ENCODE data around the gene CXorf49.
"Not testable (repeated sequence)": the region's sequence is repeated elsewhere in the genome, so short reads cannot be mapped to it uniquely, and the experiment has no call there.

CXorf49 gene

DNA sequence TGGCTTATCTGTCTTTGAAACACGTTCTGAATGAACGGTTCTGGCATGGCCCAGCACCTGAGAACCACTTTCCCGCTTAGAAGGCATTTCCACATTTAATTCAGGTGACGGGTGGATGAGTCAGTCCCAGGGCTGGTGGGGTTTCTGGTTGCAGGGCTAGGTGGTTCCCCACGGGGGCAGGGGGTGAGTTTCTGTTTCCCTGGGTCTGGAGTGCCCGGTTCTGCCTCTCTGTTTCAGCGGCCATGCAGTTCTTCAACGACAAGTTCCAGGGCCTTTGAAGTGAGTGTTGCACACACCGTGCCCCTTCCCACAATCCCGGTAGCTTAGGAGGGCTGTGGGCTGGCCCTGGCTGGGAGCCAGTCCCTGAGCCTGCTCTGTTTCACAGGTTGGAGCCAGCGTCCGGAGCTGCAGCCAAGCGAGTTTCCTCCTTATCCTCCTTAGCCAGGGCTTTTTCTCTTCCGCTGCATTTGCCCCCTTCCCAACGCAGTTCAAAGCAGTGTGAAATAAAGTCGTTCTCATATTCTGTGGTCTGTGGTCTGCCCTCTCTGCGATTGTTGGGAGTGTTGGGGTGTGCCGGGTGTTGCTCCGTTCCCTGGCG, 2.3 kb upstream of the CXorf49 start:
- H3K27me3 ChIP-seq (ENCODE audit: insufficient read depth, low read length, poor library complexity); H3K4me1 ChIP-seq (ENCODE audit: control insufficient read depth, low read depth, low read length); H3K79me1 ChIP-seq (ENCODE audit: low read length); H3K4me2 ChIP-seq (ENCODE audit: low read length); H4K8ac ChIP-seq (ENCODE audit: low read depth, low read length); H3K23ac ChIP-seq (ENCODE audit: low read length); H3K4ac ChIP-seq (ENCODE audit: low read depth, low read length); H3K9ac ChIP-seq (ENCODE audit: low read length); H4K5ac ChIP-seq (ENCODE audit: low read length); H2BK5ac ChIP-seq (ENCODE audit: low read length); DNase-seq; H3K79me2 ChIP-seq (ENCODE audit: control insufficient read depth, insufficient read depth, low read length); H3K27ac ChIP-seq (ENCODE audit: low read depth, low read length); H2BK15ac ChIP-seq (replicated peaks; ENCODE audit: low read depth); H3K18ac ChIP-seq (ENCODE audit: low read length); H3K36me3 ChIP-seq (ENCODE audit: control insufficient read depth, insufficient read depth, low read length); H2BK120ac ChIP-seq (ENCODE audit: low read depth, low read length); H3K56ac ChIP-seq (ENCODE audit: low read length); H3K4me3 ChIP-seq (ENCODE audit: low read length); H2AK5ac ChIP-seq (ENCODE audit: low read length): not testable (repeated sequence)
- WGBS (ENCODE audit: extremely low coverage, insufficient coverage, low lambda C conversion rate) = no CpG with 5 or more reads among the region's 20 CpGs

- not testable (repeated sequence) for H3K4me3 ChIP-seq (ENCODE audit: low read length); H2BK15ac ChIP-seq (replicated peaks; ENCODE audit: low read depth); H3K9ac ChIP-seq (ENCODE audit: low read length); H4K5ac ChIP-seq (ENCODE audit: low read length); H3K4me2 ChIP-seq (ENCODE audit: low read length); H3K79me1 ChIP-seq (ENCODE audit: low read length); H3K4me1 ChIP-seq (ENCODE audit: control insufficient read depth, low read depth, low read length); H3K27me3 ChIP-seq (ENCODE audit: insufficient read depth, low read length, poor library complexity); H3K23ac ChIP-seq (ENCODE audit: low read length); H2AK5ac ChIP-seq (ENCODE audit: low read length); H3K4ac ChIP-seq (ENCODE audit: low read depth, low read length); DNase-seq; H3K27ac ChIP-seq (ENCODE audit: low read depth, low read length); H2BK120ac ChIP-seq (ENCODE audit: low read depth, low read length); H3K36me3 ChIP-seq (ENCODE audit: control insufficient read depth, insufficient read depth, low read length); H3K18ac ChIP-seq (ENCODE audit: low read length); H4K8ac ChIP-seq (ENCODE audit: low read depth, low read length); H3K79me2 ChIP-seq (ENCODE audit: control insufficient read depth, insufficient read depth, low read length); H3K56ac ChIP-seq (ENCODE audit: low read length); H2BK5ac ChIP-seq (ENCODE audit: low read length)
- WGBS (ENCODE audit: extremely low coverage, insufficient coverage, low lambda C conversion rate) = no CpG with 5 or more reads among the region's 30 CpGs
These were observed 1.1 kb upstream of the CXorf49 start for GRCh38 chrX:71719195-71719594.

GRCh38 chrX:71716323-71716722, 1.8 kb downstream of the CXorf49 start:
- H3K27me3 ChIP-seq (ENCODE audit: insufficient read depth, low read length, poor library complexity); H2BK15ac ChIP-seq (replicated peaks; ENCODE audit: low read depth); H3K4me2 ChIP-seq (ENCODE audit: low read length); H4K5ac ChIP-seq (ENCODE audit: low read length); DNase-seq; H3K36me3 ChIP-seq (ENCODE audit: control insufficient read depth, insufficient read depth, low read length); H3K18ac ChIP-seq (ENCODE audit: low read length); H3K27ac ChIP-seq (ENCODE audit: low read depth, low read length); H3K79me1 ChIP-seq (ENCODE audit: low read length); H3K79me2 ChIP-seq (ENCODE audit: control insufficient read depth, insufficient read depth, low read length); H2AK5ac ChIP-seq (ENCODE audit: low read length); H4K8ac ChIP-seq (ENCODE audit: low read depth, low read length); H3K56ac ChIP-seq (ENCODE audit: low read length); H3K23ac ChIP-seq (ENCODE audit: low read length); H3K4ac ChIP-seq (ENCODE audit: low read depth, low read length); H2BK120ac ChIP-seq (ENCODE audit: low read depth, low read length); H3K9ac ChIP-seq (ENCODE audit: low read length); H2BK5ac ChIP-seq (ENCODE audit: low read length); H3K4me1 ChIP-seq (ENCODE audit: control insufficient read depth, low read depth, low read length); H3K4me3 ChIP-seq (ENCODE audit: low read length): not testable (repeated sequence)
- WGBS (ENCODE audit: extremely low coverage, insufficient coverage, low lambda C conversion rate) = no CpG with 5 or more reads among the region's 12 CpGs

DNA sequence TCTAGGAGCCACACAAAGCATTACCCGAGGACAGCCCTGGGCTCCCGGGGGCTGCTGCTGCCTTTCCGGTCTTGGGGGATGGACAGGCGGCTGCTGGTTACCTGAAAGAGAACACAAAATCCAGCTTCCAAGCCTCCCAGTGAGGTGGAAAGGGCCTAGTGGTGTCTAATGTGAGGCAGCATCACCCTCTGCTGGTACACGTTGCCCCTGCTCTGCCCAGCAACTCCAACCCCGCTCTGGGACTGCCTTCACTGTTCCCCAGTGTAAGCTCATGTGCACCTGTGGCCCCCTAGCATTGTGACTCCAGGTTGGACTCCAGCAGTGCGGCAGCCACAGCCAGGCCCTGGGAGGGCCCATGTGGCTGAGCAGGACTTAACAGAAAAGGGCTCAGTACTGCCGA, 2.5 kb downstream of the CXorf49 start:
- H3K79me1 ChIP-seq (ENCODE audit: low read length); H3K4me2 ChIP-seq (ENCODE audit: low read length); H3K23ac ChIP-seq (ENCODE audit: low read length); H3K79me2 ChIP-seq (ENCODE audit: control insufficient read depth, insufficient read depth, low read length); H2BK15ac ChIP-seq (replicated peaks; ENCODE audit: low read depth); H3K27me3 ChIP-seq (ENCODE audit: insufficient read depth, low read length, poor library complexity); H3K36me3 ChIP-seq (ENCODE audit: control insufficient read depth, insufficient read depth, low read length); H3K9ac ChIP-seq (ENCODE audit: low read length); H3K4me1 ChIP-seq (ENCODE audit: control insufficient read depth, low read depth, low read length); H3K4me3 ChIP-seq (ENCODE audit: low read length); H2BK5ac ChIP-seq (ENCODE audit: low read length); H3K4ac ChIP-seq (ENCODE audit: low read depth, low read length); H3K18ac ChIP-seq (ENCODE audit: low read length); H2AK5ac ChIP-seq (ENCODE audit: low read length); H3K27ac ChIP-seq (ENCODE audit: low read depth, low read length); H4K5ac ChIP-seq (ENCODE audit: low read length); H4K8ac ChIP-seq (ENCODE audit: low read depth, low read length); DNase-seq; H3K56ac ChIP-seq (ENCODE audit: low read length); H2BK120ac ChIP-seq (ENCODE audit: low read depth, low read length): not testable (repeated sequence)
- no CpG with 5 or more reads among the region's 8 CpGs for WGBS (ENCODE audit: extremely low coverage, insufficient coverage, low lambda C conversion rate)

DNA sequence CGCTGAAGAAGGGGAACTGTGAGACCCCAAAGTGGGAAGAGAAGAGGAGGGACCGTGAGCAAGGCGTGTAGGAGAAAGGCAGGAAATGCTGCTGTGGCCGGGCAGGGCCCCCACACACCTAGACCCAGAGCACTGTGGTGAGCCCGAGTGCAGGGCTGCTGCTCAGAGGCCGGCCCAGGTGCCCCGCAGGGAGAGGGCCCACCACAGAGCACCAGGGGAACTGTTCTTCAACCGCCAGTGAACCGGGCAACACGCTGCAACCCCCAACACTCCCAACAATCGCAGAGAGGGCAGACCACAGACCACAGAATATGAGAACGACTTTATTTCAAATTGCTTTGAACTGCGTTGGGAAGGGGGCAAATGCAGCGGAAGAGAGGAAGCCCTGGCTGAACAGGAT, 4.0 kb downstream of the CXorf49 start:
- H3K79me2 ChIP-seq (ENCODE audit: control insufficient read depth, insufficient read depth, low read length); H2BK120ac ChIP-seq (ENCODE audit: low read depth, low read length); H3K79me1 ChIP-seq (ENCODE audit: low read length); H4K5ac ChIP-seq (ENCODE audit: low read length); H2AK5ac ChIP-seq (ENCODE audit: low read length); H2BK5ac ChIP-seq (ENCODE audit: low read length); H3K4me1 ChIP-seq (ENCODE audit: control insufficient read depth, low read depth, low read length); H3K4me3 ChIP-seq (ENCODE audit: low read length); H3K27me3 ChIP-seq (ENCODE audit: insufficient read depth, low read length, poor library complexity); H3K27ac ChIP-seq (ENCODE audit: low read depth, low read length); H3K4me2 ChIP-seq (ENCODE audit: low read length); H3K4ac ChIP-seq (ENCODE audit: low read depth, low read length); H3K36me3 ChIP-seq (ENCODE audit: control insufficient read depth, insufficient read depth, low read length); H4K8ac ChIP-seq (ENCODE audit: low read depth, low read length); H3K9ac ChIP-seq (ENCODE audit: low read length); H3K56ac ChIP-seq (ENCODE audit: low read length); H3K23ac ChIP-seq (ENCODE audit: low read length); H2BK15ac ChIP-seq (replicated peaks; ENCODE audit: low read depth); DNase-seq; H3K18ac ChIP-seq (ENCODE audit: low read length): not testable (repeated sequence)
- WGBS (ENCODE audit: extremely low coverage, insufficient coverage, low lambda C conversion rate) = no CpG with 5 or more reads among the region's 14 CpGs

DNA sequence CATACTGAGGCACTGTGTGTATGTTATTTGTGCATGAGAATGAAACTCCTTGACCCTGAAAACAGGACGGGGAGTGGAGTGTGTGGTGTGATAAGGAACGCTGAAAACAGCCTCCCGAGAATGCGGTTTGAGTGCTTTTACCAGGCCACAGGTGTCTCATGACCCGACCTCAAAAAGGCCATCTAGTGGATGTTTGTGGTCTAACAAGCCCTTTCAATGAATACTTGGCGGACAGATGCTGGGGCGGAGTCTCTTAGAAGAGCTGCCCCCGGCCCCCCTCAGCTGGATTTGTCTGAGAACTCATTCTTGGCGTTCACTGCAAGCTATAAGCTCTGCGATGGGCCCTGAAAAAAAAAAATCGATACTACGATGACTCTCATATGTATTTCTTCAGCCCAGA, 15.2 kb downstream of the CXorf49 start:
- not testable (repeated sequence) for H3K23ac ChIP-seq (ENCODE audit: low read length); H3K9ac ChIP-seq (ENCODE audit: low read length); H3K4me3 ChIP-seq (ENCODE audit: low read length); H4K5ac ChIP-seq (ENCODE audit: low read length); H3K79me1 ChIP-seq (ENCODE audit: low read length); H2AK5ac ChIP-seq (ENCODE audit: low read length); H2BK5ac ChIP-seq (ENCODE audit: low read length); H3K4me2 ChIP-seq (ENCODE audit: low read length); H3K36me3 ChIP-seq (ENCODE audit: control insufficient read depth, insufficient read depth, low read length); H3K56ac ChIP-seq (ENCODE audit: low read length); H3K79me2 ChIP-seq (ENCODE audit: control insufficient read depth, insufficient read depth, low read length); DNase-seq; H2BK120ac ChIP-seq (ENCODE audit: low read depth, low read length); H3K4ac ChIP-seq (ENCODE audit: low read depth, low read length); H3K4me1 ChIP-seq (ENCODE audit: control insufficient read depth, low read depth, low read length); H4K8ac ChIP-seq (ENCODE audit: low read depth, low read length); H2BK15ac ChIP-seq (replicated peaks; ENCODE audit: low read depth); H3K27me3 ChIP-seq (ENCODE audit: insufficient read depth, low read length, poor library complexity); H3K18ac ChIP-seq (ENCODE audit: low read length); H3K27ac ChIP-seq (ENCODE audit: low read depth, low read length)
- no CpG with 5 or more reads among the region's 12 CpGs for WGBS (ENCODE audit: extremely low coverage, insufficient coverage, low lambda C conversion rate)
